Measurements from ENCODE around the gene SLC14A1.

Gene SLC14A1

DNA sequence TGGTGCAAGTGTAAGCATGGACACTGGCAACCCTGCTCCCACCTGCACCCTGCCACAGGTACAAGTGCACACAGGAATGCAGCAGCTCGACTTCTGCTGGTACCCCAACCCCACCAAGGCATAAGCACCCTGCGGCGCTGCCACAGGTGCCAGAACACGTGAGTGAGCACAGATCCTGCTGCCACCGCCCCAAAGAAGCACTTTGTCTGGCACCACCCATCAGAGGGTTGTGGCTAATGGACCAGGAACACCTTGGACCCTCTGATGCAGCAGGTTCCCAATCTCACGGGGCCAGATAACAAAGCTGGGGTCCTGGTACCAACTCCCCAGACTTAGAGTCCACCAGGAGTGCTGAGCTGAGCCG is 32.2 kb upstream of the SLC14A1 start:
- peaks cover 9% of the 10 kb centered on the region for H3K9me3 ChIP-seq (ENCODE audit: insufficient read depth, low read length)
- no peaks in the 10 kb centered on the region for H3K4me1 ChIP-seq (ENCODE audit: insufficient read depth, insufficient read length)
- TF ChIP-seq ZNF274 (IDR thresholded peaks at IDR 0.05; ENCODE audit: low read depth, low read length) (no peak), SUZ12 (IDR thresholded peaks at IDR 0.05; ENCODE audit: extremely low read depth, insufficient read depth, insufficient read length) (no peak), YY1 (IDR thresholded peaks at IDR 0.05; ENCODE audit: insufficient read depth, insufficient read length) (no peak)
- H3K27me3 ChIP-seq (ENCODE audit: insufficient read depth, insufficient read length) = no peaks in the 10 kb centered on the region
- H3K36me3 ChIP-seq (ENCODE audit: insufficient read depth, insufficient read length, low read length) = no peaks in the 10 kb centered on the region
- no peak overlapping the region for H3K9ac ChIP-seq (ENCODE audit: insufficient read length, low read depth)
- H3K4me3 ChIP-seq (ENCODE audit: insufficient read length, low read depth) = no peak overlapping the region
- DNase-seq (ENCODE audit: low read depth, low spot score) = no peak

- Histone ChIP-seq H3K9ac (ENCODE audit: insufficient read length, low read depth) (no peak overlapping the region), H3K4me1 (ENCODE audit: insufficient read depth, insufficient read length) (no peaks in the 10 kb centered on the region), H3K27me3 (ENCODE audit: insufficient read depth, insufficient read length) (no peaks in the 10 kb centered on the region), H3K4me3 (ENCODE audit: insufficient read length, low read depth) (no peak overlapping the region), H3K36me3 (ENCODE audit: insufficient read depth, insufficient read length, low read length) (no peaks in the 10 kb centered on the region), H3K9me3 (ENCODE audit: insufficient read depth, low read length) (peaks cover 30% of the 10 kb centered on the region; the same call in 1 of the 2 replicates)
- no peak for DNase-seq (ENCODE audit: low read depth, low spot score)
- TF ChIP-seq YY1 (IDR thresholded peaks at IDR 0.05; ENCODE audit: insufficient read depth, insufficient read length) (no peak), SUZ12 (IDR thresholded peaks at IDR 0.05; ENCODE audit: extremely low read depth, insufficient read depth, insufficient read length) (no peak), ZNF274 (IDR thresholded peaks at IDR 0.05; ENCODE audit: low read depth, low read length) (no peak)
These were observed 21.2 kb upstream of the SLC14A1 start for GRCh38 chr18:45702708-45703265.

- TF ChIP-seq YY1 (IDR thresholded peaks at IDR 0.05; ENCODE audit: insufficient read depth, insufficient read length) = no peak
- no peak for TF ChIP-seq SUZ12 (IDR thresholded peaks at IDR 0.05; ENCODE audit: extremely low read depth, insufficient read depth, insufficient read length)
- TF ChIP-seq ZNF274 (IDR thresholded peaks at IDR 0.05; ENCODE audit: low read depth, low read length) = no peak
These were observed 15.2 kb upstream of the SLC14A1 start for GRCh38 chr18:45708831-45709230.

DNA sequence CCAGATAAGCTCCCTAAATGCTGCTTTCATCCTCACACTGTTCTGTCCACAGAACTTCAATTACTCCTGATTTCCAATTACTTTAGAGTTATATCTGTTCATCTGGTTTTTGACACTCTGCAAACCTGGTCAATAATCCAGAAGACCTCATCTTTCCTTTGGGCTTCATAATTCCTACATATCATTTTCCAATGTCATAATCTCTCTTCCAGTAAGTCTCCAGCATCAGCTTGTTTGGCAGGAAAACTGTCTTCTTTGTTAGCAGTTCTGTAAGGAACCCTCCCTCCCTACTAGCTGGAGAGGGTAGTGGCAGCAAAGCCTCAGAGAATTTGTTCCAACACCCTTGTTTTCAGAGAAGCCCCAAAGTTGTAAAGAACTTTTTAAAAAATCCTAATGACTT is 11.9 kb upstream of the SLC14A1 start:
- Histone ChIP-seq H3K4me1 (ENCODE audit: insufficient read depth, insufficient read length) (peaks cover 4% of the 10 kb centered on the region), H3K36me3 (ENCODE audit: insufficient read depth, insufficient read length, low read length) (no peaks in the 10 kb centered on the region), H3K9me3 (ENCODE audit: insufficient read depth, low read length) (peaks cover 28% of the 10 kb centered on the region), H3K27me3 (ENCODE audit: insufficient read depth, insufficient read length) (no peaks in the 10 kb centered on the region), H3K4me3 (ENCODE audit: insufficient read length, low read depth) (no peak overlapping the region), H3K9ac (ENCODE audit: insufficient read length, low read depth) (no peak overlapping the region)
- DNase-seq (ENCODE audit: low read depth, low spot score) = no peak
- TF ChIP-seq ZNF274 (IDR thresholded peaks at IDR 0.05; ENCODE audit: low read depth, low read length) (no peak), SUZ12 (IDR thresholded peaks at IDR 0.05; ENCODE audit: extremely low read depth, insufficient read depth, insufficient read length) (no peak), YY1 (IDR thresholded peaks at IDR 0.05; ENCODE audit: insufficient read depth, insufficient read length) (no peak)

More at GRCh38 chr18:45708831-45709230, 15.2 kb upstream of the SLC14A1 start:
- H3K9ac ChIP-seq (ENCODE audit: insufficient read length, low read depth) = no peak overlapping the region
- H3K4me3 ChIP-seq (ENCODE audit: insufficient read length, low read depth) = no peak overlapping the region
- DNase-seq (ENCODE audit: low read depth, low spot score) = no peak
- peaks cover 35% of the 10 kb centered on the region for H3K9me3 ChIP-seq (ENCODE audit: insufficient read depth, low read length)
- H3K4me1 ChIP-seq (ENCODE audit: insufficient read depth, insufficient read length) = no peaks in the 10 kb centered on the region
- no peaks in the 10 kb centered on the region for H3K36me3 ChIP-seq (ENCODE audit: insufficient read depth, insufficient read length, low read length)
- no peaks in the 10 kb centered on the region for H3K27me3 ChIP-seq (ENCODE audit: insufficient read depth, insufficient read length)

DNA sequence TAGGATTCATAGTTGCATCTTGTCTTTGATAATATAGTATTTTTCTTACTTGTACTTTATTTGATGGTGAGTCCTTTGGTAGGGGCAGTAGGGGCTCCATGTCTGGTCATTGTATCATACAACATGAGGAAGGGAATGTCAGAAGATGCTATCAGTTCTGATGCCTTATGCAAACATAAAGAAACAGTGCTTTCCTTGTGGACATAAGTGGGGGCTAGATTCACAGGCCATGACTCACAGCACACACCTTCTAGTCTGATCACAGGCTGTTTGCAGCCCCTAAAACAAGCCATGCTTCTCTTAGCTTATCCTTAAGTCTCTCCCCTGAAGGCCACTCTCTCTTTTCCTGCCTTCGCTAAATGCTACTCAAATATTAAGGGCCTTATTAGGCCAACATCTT is 10.7 kb upstream of the SLC14A1 start:
- DNase-seq (ENCODE audit: low read depth, low spot score) = no peak
- TF ChIP-seq SUZ12 (IDR thresholded peaks at IDR 0.05; ENCODE audit: extremely low read depth, insufficient read depth, insufficient read length) = no peak
- no peak for TF ChIP-seq ZNF274 (IDR thresholded peaks at IDR 0.05; ENCODE audit: low read depth, low read length)
- TF ChIP-seq YY1 (IDR thresholded peaks at IDR 0.05; ENCODE audit: insufficient read depth, insufficient read length) = no peak

GRCh38 chr18:45715212-45715780 is 8.7 kb upstream of the SLC14A1 start:
- TF ChIP-seq ZNF274 (IDR thresholded peaks at IDR 0.05; ENCODE audit: low read depth, low read length) (no peak), YY1 (IDR thresholded peaks at IDR 0.05; ENCODE audit: insufficient read depth, insufficient read length) (no peak), SUZ12 (IDR thresholded peaks at IDR 0.05; ENCODE audit: extremely low read depth, insufficient read depth, insufficient read length) (no peak)
- Histone ChIP-seq H3K36me3 (ENCODE audit: insufficient read depth, insufficient read length, low read length) (no peaks in the 10 kb centered on the region), H3K4me1 (ENCODE audit: insufficient read depth, insufficient read length) (peaks cover 4% of the 10 kb centered on the region), H3K9me3 (ENCODE audit: insufficient read depth, low read length) (peaks cover under 1% of the 10 kb centered on the region; the same call in 1 of the 2 replicates), H3K4me3 (ENCODE audit: insufficient read length, low read depth) (no peak overlapping the region), H3K27me3 (ENCODE audit: insufficient read depth, insufficient read length) (no peaks in the 10 kb centered on the region), H3K9ac (ENCODE audit: insufficient read length, low read depth) (no peak overlapping the region)
- no peak for DNase-seq (ENCODE audit: low read depth, low spot score)

More for the DNA sequence above, 10.7 kb upstream of the SLC14A1 start:
- Histone ChIP-seq H3K27me3 (ENCODE audit: insufficient read depth, insufficient read length) (no peaks in the 10 kb centered on the region), H3K9ac (ENCODE audit: insufficient read length, low read depth) (no peak overlapping the region), H3K36me3 (ENCODE audit: insufficient read depth, insufficient read length, low read length) (no peaks in the 10 kb centered on the region), H3K9me3 (ENCODE audit: insufficient read depth, low read length) (peaks cover 21% of the 10 kb centered on the region), H3K4me1 (ENCODE audit: insufficient read depth, insufficient read length) (peaks cover 4% of the 10 kb centered on the region), H3K4me3 (ENCODE audit: insufficient read length, low read depth) (no peak overlapping the region)

GRCh38 chr18:45719106-45719505 is 4.9 kb upstream of the SLC14A1 start:
- Histone ChIP-seq H3K4me1 (ENCODE audit: insufficient read depth, insufficient read length) (peaks cover 4% of the 10 kb centered on the region), H3K9ac (ENCODE audit: insufficient read length, low read depth) (no peak overlapping the region), H3K36me3 (ENCODE audit: insufficient read depth, insufficient read length, low read length) (no peaks in the 10 kb centered on the region), H3K9me3 (ENCODE audit: insufficient read depth, low read length) (no peaks in the 10 kb centered on the region), H3K4me3 (ENCODE audit: insufficient read length, low read depth) (no peak overlapping the region), H3K27me3 (ENCODE audit: insufficient read depth, insufficient read length) (no peaks in the 10 kb centered on the region)
- TF ChIP-seq YY1 (IDR thresholded peaks at IDR 0.05; ENCODE audit: insufficient read depth, insufficient read length) = no peak
- DNase-seq (ENCODE audit: low read depth, low spot score) = no peak

All from NT2/D1 (cell line).